MCF 10A (cell line): ENCODE measurements around the gene TCF25. TPM values are rescaled to one million over a fixed set of nuclear protein-coding genes. Genes with fewer than 3 reads are reported as not detected.
"Not testable (repeated sequence)": the region's sequence is repeated elsewhere in the genome, so short reads cannot be mapped to it uniquely, and the experiment has no call there.

ENCODE experiments used
- Bru-seq: library from RNA; stranded (reverse); fragments of 400-500 nt; gene quantifications from one replicate; lab custom pipeline; 2021; lab: Mats Ljungman, UMichigan
- BruChase-seq, 2 experiments: library from RNA; stranded (reverse); fragments of 400-500 nt; gene quantifications; one replicate each; lab custom pipeline; 2021; lab: Mats Ljungman, UMichigan
- BruUV-seq: library from RNA; stranded (reverse); fragments of 400-500 nt; replicated peaks from 2 replicates; lab custom pipeline; 2021; lab: Mats Ljungman, UMichigan
- CTCF ChIA-PET: fragments of 300-600 bp; sonication (Branson Sonifier 250); formaldehyde crosslinking; extraction: SDS; loops from one replicate; lab custom pipeline; 2021; ENCODE audit warnings: antibody characterized with exemption, inconsistent platforms; lab: Yijun Ruan, JAX
- POLR2A ChIA-PET: fragments of 300-600, 350-650 bp; sonication (Branson Sonifier 250); formaldehyde crosslinking; extraction: SDS; loops from one replicate; lab custom pipeline; 2020; ENCODE audit warnings: antibody characterized with exemption, inconsistent platforms; lab: Yijun Ruan, JAX
- DNase-seq: peaks from one replicate; pipeline ENCODE4 v3.0.0-alpha.2; 2018; ENCODE audit not compliant: unreplicated experiment
- H3K27ac Mint-ChIP-seq: one replicate; pipeline ENCODE4 v1.8.0; 2022; ENCODE audit warnings: mild to moderate bottlenecking, low read depth, mixed read lengths; ENCODE audit not compliant: unreplicated experiment
- H3K27me3 Mint-ChIP-seq: one replicate; pipeline ENCODE4 v1.8.0; 2022; ENCODE audit warnings: mixed read lengths; ENCODE audit not compliant: insufficient read depth, unreplicated experiment
- H3K36me3 Mint-ChIP-seq: one replicate; pipeline ENCODE4 v1.8.0; 2022; ENCODE audit warnings: mild to moderate bottlenecking, moderate library complexity, mixed read lengths; ENCODE audit not compliant: insufficient read depth, unreplicated experiment
- H3K4me1 Mint-ChIP-seq: one replicate; pipeline ENCODE4 v1.8.0; 2022; ENCODE audit warnings: mixed read lengths; ENCODE audit not compliant: insufficient read depth, unreplicated experiment
- H3K4me3 Mint-ChIP-seq: one replicate; pipeline ENCODE4 v1.8.0; 2022; ENCODE audit warnings: mild to moderate bottlenecking, moderate library complexity, mixed read lengths; ENCODE audit not compliant: unreplicated experiment
- H3K9me3 Mint-ChIP-seq: one replicate; pipeline ENCODE4 v1.8.0; 2022; ENCODE audit warnings: mixed read lengths; ENCODE audit not compliant: unreplicated experiment
- CTCF ChIP-seq: fragments of 200-600 bp; IDR thresholded peaks from one replicate; pipeline ENCODE4 v1.8.0; 2022; ENCODE audit warnings: antibody characterized with exemption, mild to moderate bottlenecking; ENCODE audit not compliant: unreplicated experiment
- intact Hi-C: fragments of 100-400 bp; cut with micrococcal nuclease; formaldehyde crosslinking; loops from 2 replicates; pipeline ENCODE4 v1.14.1; 2022
- long read RNA-seq: library from polyadenylated mRNA; stranded (forward); transcript quantifications from one replicate; pipeline ENCODE4 v2.0.0, GENCODE V29; 2022
- total RNA-seq: library from RNA; stranded (reverse); gene quantifications from 2 replicates; pipeline ENCODE4 v1.2.3, GENCODE V29; 2022

The TCF25 gene, protein sequence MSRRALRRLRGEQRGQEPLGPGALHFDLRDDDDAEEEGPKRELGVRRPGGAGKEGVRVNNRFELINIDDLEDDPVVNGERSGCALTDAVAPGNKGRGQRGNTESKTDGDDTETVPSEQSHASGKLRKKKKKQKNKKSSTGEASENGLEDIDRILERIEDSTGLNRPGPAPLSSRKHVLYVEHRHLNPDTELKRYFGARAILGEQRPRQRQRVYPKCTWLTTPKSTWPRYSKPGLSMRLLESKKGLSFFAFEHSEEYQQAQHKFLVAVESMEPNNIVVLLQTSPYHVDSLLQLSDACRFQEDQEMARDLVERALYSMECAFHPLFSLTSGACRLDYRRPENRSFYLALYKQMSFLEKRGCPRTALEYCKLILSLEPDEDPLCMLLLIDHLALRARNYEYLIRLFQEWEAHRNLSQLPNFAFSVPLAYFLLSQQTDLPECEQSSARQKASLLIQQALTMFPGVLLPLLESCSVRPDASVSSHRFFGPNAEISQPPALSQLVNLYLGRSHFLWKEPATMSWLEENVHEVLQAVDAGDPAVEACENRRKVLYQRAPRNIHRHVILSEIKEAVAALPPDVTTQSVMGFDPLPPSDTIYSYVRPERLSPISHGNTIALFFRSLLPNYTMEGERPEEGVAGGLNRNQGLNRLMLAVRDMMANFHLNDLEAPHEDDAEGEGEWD
- total RNA-seq = 200 and 239 TPM in 2 replicates
- Bru-seq, nascent RNA = percentile 73 among the genes with signal in this experiment
- percentile 86 among the genes with signal in this experiment for BruChase-seq, experiment 1, labeled RNA remaining after a 6-hour chase
- BruChase-seq, experiment 2, labeled RNA remaining after a 2-hour chase = percentile 78 among the genes with signal in this experiment
- long read RNA-seq, transcript TCF25-201 (18 exons, 2,233 nt) = major isoform, 195 of 316 reads
- long read RNA-seq, transcript TCF25-202 (19 exons, 2,377 nt) = minor isoform, 7 of 316 reads
- long read RNA-seq, partial matches to known transcripts = 13 of 316 reads
- long read RNA-seq, other reads (novel, unspliced or antisense) = 98 of 316 reads

GRCh38 chr16:89873109-89873971 lies at the start of gene TCF25:
TCF25 (plus strand) TSS chr16:89873592; CDS start chr16:89873668, 76 bp downstream.
- H3K27me3 Mint-ChIP-seq = no peaks in the 10 kb centered on the region
- POLR2A ChIA-PET = interaction anchor here (0.6 to 2.1 kb wide), 28 partner anchors 8 to 1511 kb away, joined by 3 to 32 read pairs (median 5); partner anchors contain the start of genes CDK10, FANCA, SPIRE2 and TUBB3
- CTCF ChIA-PET = interaction anchor here (0.5 to 4.5 kb wide), 3 partner anchors 12 to 371 kb away, joined by 3 to 24 read pairs (median 4); no protein-coding TSS in a partner anchor
- H3K27ac Mint-ChIP-seq = peak within 1 kb of the TSS; percentile 99
- peak within 1 kb of the TSS; percentile 89 for H3K4me3 Mint-ChIP-seq
- H3K36me3 Mint-ChIP-seq = peaks cover 39% of the 10 kb centered on the region
- BruUV-seq = TSS peak; percentile 58
- no peak for TF ChIP-seq CTCF
- peaks cover 11% of the 10 kb centered on the region for H3K4me1 Mint-ChIP-seq
- no peaks in the 10 kb centered on the region for H3K9me3 Mint-ChIP-seq
- intact Hi-C loops = no loop called here
- DNase-seq = peak; percentile 87

DNA sequence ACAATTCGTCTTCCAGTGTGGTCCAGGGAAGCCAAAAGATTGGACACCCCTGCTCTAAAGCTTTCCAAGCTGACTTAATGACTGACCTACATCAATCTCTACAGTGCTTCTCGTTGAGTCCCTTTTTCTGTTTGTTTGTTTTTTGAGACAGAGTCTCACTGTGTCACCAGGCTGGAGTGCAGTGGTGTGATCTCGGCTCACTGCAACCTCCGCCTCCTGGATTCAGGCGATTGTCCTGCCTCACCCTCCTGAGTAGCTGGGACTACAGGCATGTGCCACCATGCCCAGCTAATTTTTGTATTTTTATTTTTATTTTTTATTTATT lies 49.6 kb upstream of the TCF25 start:
- H3K4me3 Mint-ChIP-seq, BruUV-seq, intact Hi-C loops, H3K36me3 Mint-ChIP-seq, H3K4me1 Mint-ChIP-seq, DNase-seq, H3K27ac Mint-ChIP-seq, H3K27me3 Mint-ChIP-seq, H3K9me3 Mint-ChIP-seq: not testable (repeated sequence)
- POLR2A ChIA-PET = interaction anchor here (1.0 to 1.3 kb wide), 3 partner anchors 9 to 306 kb away, joined by 3 to 4 read pairs (median 3); no protein-coding TSS in a partner anchor
- CTCF ChIA-PET = interaction anchor here (0.6 to 1.2 kb wide), 3 partner anchors 31 to 114 kb away, joined by 3 to 5 read pairs (median 3); no protein-coding TSS in a partner anchor

DNA sequence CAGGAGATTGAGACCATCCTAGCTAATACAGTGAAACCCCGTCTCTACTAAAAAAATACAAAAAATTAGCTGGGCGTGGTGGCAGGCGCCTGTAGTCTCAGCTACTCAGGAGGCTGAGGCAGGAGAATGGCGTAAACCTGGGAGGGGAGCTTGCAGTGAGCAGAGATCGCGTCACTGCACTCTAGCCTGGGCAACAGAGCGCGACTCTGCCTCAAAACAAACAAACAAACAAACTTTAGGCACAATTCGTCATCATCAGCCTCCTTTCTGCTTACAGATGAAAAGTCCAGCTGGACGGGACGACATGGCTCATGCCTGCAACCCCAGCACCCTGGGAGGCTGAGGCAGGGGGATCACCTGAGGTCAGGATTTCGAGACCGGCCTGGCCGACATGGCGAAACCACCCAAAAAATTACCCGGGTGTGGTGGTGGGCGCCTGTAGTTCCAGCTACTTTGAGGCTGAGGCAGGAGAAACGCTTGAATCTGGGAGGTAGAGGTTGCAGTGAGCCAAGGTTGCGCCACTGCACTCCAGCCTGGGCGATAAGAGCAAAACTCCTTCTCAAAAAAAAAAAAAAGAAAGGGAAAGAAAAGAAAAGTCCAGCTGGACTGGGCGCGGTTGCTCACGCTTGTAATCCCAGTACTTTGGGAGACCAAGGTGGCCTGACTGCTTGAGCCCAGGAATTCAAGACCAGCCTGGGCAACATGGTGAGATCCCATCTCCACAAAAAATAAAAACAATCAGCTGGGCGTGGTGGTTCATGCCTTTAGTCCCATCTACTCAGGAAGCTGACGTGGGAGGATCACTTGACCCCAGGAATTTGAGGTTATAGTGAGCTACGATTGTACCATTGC lies 46.6 kb upstream of the TCF25 start:
- H3K4me1 Mint-ChIP-seq = peaks cover 6% of the 10 kb centered on the region
- no peaks in the 10 kb centered on the region for H3K27me3 Mint-ChIP-seq
- BruUV-seq = no TSS peak
- no peak overlapping the region for H3K27ac Mint-ChIP-seq
- TF ChIP-seq CTCF = no peak
- DNase-seq = no peak
- H3K9me3 Mint-ChIP-seq = no peaks in the 10 kb centered on the region
- CTCF ChIA-PET = interaction anchor here (1.0 kb wide), 2 partner anchors 34 to 127 kb away, joined by 4 read pairs; no protein-coding TSS in a partner anchor
- intact Hi-C loops = no loop called here
- POLR2A ChIA-PET = interaction anchor here (1.1 to 3.7 kb wide), 4 partner anchors 8 to 146 kb away, joined by 4 to 21 read pairs (median 8); partner anchors contain the start of gene FANCA
- peaks cover 5% of the 10 kb centered on the region for H3K36me3 Mint-ChIP-seq
- no peak overlapping the region for H3K4me3 Mint-ChIP-seq
